Activated naive CD4-positive, alpha-beta T cell treated with anti-CD3 and anti-CD28 coated beads, Interleukin-2, amount 50 U/mL, for 72 hours (primary cell): Measurements from ENCODE around the gene WNT3A. TPM values are rescaled to one million over a fixed set of nuclear protein-coding genes. Genes with fewer than 3 reads are reported as not detected.

Experiments used
- ATAC-seq, 2 donors: fragments of 150-1000 bp; cut with Tn5 transposase; 2 replicates each; pipeline ENCODE4 v1.10.0; 2021; ENCODE audit warnings: mild to moderate bottlenecking in 2 of 2, moderate library complexity in 2 of 2
- DNase-seq, 2 donors: peaks; one replicate each; pipeline ENCODE4 v3.0.0; 2021 to 2022; ENCODE audit warnings: low spot score in 2 of 2
- H3K27ac Mint-ChIP-seq, 2 donors: one replicate each; pipeline ENCODE4 v1.8.0; 2022; ENCODE audit warnings: mild to moderate bottlenecking in 2 of 2, mixed read lengths in 2 of 2
- H3K36me3 Mint-ChIP-seq, 2 donors: one replicate each; pipeline ENCODE4 v1.8.0; 2022; ENCODE audit warnings: mixed read lengths in 2 of 2
- H3K9me3 Mint-ChIP-seq, 2 donors: one replicate each; pipeline ENCODE4 v1.8.0; 2022; ENCODE audit warnings: mixed read lengths in 2 of 2
- total RNA-seq, 2 donors: library from RNA; stranded (reverse); gene quantifications; one replicate each; pipeline ENCODE4 v1.2.3, GENCODE V29; 2022

The WNT3A gene
- total RNA-seq, 2 donors from 2014 or later, result 0.08 TPM; not detected in 1

GRCh38 chr1:228092342-228093049, 85.7 kb downstream of the WNT3A start:
- Mint-ChIP-seq H3K9me3 (peaks cover 8 to 10% of the 10 kb centered on the region in 2 donors), H3K27ac (peak overlapping the region in 1 of 2 donors; percentile 85), H3K36me3 (peaks cover 34 to 58% of the 10 kb centered on the region in 2 donors)
- ATAC-seq (no peak), DNase-seq (no peak)

- peaks cover 34 to 57% of the 10 kb centered on the region in 2 donors for H3K36me3 Mint-ChIP-seq
- no peak for ATAC-seq
- no peak for DNase-seq
- peaks cover 8 to 10% of the 10 kb centered on the region in 2 donors for H3K9me3 Mint-ChIP-seq
- H3K27ac Mint-ChIP-seq, result peak overlapping the region in 1 of 2 donors; percentile 5
These were observed 86.5 kb downstream of the WNT3A start for GRCh38 chr1:228093050-228093906.

GRCh38 chr1:228094432-228095016, 87.7 kb downstream of the WNT3A start:
- peaks cover 8 to 10% of the 10 kb centered on the region in 2 donors for H3K9me3 Mint-ChIP-seq
- ATAC-seq (no peak), DNase-seq (no peak)
- peak overlapping the region in 1 of 2 donors; percentile 51 for H3K27ac Mint-ChIP-seq
- peaks cover 34 to 57% of the 10 kb centered on the region in 2 donors for H3K36me3 Mint-ChIP-seq

GRCh38 chr1:228095161-228095560, 88.4 kb downstream of the WNT3A start:
- Mint-ChIP-seq H3K27ac (peak overlapping the region in 1 of 2 donors; percentile 51), H3K36me3 (peaks cover 34 to 57% of the 10 kb centered on the region in 2 donors), H3K9me3 (peaks cover 8 to 10% of the 10 kb centered on the region in 2 donors)
- no peak for DNase-seq
- no peak for ATAC-seq

- peaks cover 34 to 50% of the 10 kb centered on the region in 2 donors for H3K36me3 Mint-ChIP-seq
- H3K27ac Mint-ChIP-seq, result peak overlapping the region in 1 of 2 donors; percentile 87
- peaks cover 8 to 10% of the 10 kb centered on the region in 2 donors for H3K9me3 Mint-ChIP-seq
- DNase-seq, result no peak
- ATAC-seq, result no peak
These were observed 89.1 kb downstream of the WNT3A start for GRCh38 chr1:228095938-228096337.

- ATAC-seq (no peak), DNase-seq (peak in 1 of 2 donors; percentile 40)
- Mint-ChIP-seq H3K9me3 (peaks cover 8 to 10% of the 10 kb centered on the region in 2 donors), H3K36me3 (peaks cover 30 to 42% of the 10 kb centered on the region in 2 donors), H3K27ac (peak overlapping the region; percentile 28 to 44)
These were observed 89.9 kb downstream of the WNT3A start for GRCh38 chr1:228096416-228097332.

- DNase-seq, result no peak
- no peak for ATAC-seq
- H3K36me3 Mint-ChIP-seq, result peaks cover 23 to 34% of the 10 kb centered on the region in 2 donors
- peak overlapping the region; percentile 28 to 82 for H3K27ac Mint-ChIP-seq
- peaks cover 8 to 10% of the 10 kb centered on the region in 2 donors for H3K9me3 Mint-ChIP-seq
These were observed 90.7 kb downstream of the WNT3A start for GRCh38 chr1:228097333-228098081.

GRCh38 chr1:228098323-228098931, 91.6 kb downstream of the WNT3A start:
- H3K36me3 Mint-ChIP-seq, result peaks cover 24 to 33% of the 10 kb centered on the region in 2 donors
- H3K9me3 Mint-ChIP-seq, result peaks cover 8 to 10% of the 10 kb centered on the region in 2 donors
- DNase-seq (no peak), ATAC-seq (no peak)
- peak overlapping the region in 1 of 2 donors; percentile 82 for H3K27ac Mint-ChIP-seq

- no peak for ATAC-seq
- H3K27ac Mint-ChIP-seq, result peak overlapping the region; percentile 0 to 84
- no peak for DNase-seq
- H3K36me3 Mint-ChIP-seq, result peaks cover 24 to 30% of the 10 kb centered on the region in 2 donors
- peaks cover 4 to 8% of the 10 kb centered on the region in 2 donors for H3K9me3 Mint-ChIP-seq
These were observed 92.5 kb downstream of the WNT3A start for GRCh38 chr1:228099331-228099732.

GRCh38 chr1:228100822-228101613, 94.2 kb downstream of the WNT3A start:
- no peak for DNase-seq
- H3K36me3 Mint-ChIP-seq, result peaks cover 8 to 14% of the 10 kb centered on the region in 2 donors
- no peak for ATAC-seq
- H3K27ac Mint-ChIP-seq, result peak overlapping the region; percentile 4 to 65
- no peaks in the 10 kb centered on the region for H3K9me3 Mint-ChIP-seq

GRCh38 chr1:228101614-228101993, 94.8 kb downstream of the WNT3A start:
- Mint-ChIP-seq H3K9me3 (no peaks in the 10 kb centered on the region), H3K27ac (peak overlapping the region in 1 of 2 donors; percentile 4), H3K36me3 (peaks cover 12 to 16% of the 10 kb centered on the region in 2 donors)
- DNase-seq, result no peak
- ATAC-seq, result no peak

- peak in 1 of 2 donors; percentile 48 for DNase-seq
- Mint-ChIP-seq H3K9me3 (no peaks in the 10 kb centered on the region), H3K36me3 (peaks cover 13 to 20% of the 10 kb centered on the region in 2 donors), H3K27ac (peak overlapping the region in 1 of 2 donors; percentile 98)
- peak; percentile 22 to 49 for ATAC-seq
These were observed 95.4 kb downstream of the WNT3A start for GRCh38 chr1:228101994-228102790.

GRCh38 chr1:228102791-228103620, 96.2 kb downstream of the WNT3A start, which contains the start of gene C1orf35:
TSS of gene C1orf35 (minus strand) at chr1:228103325. CDS start at chr1:228103227, 98 bp downstream.
- peaks cover 13 to 16% of the 10 kb centered on the region in 2 donors for H3K36me3 Mint-ChIP-seq
- ATAC-seq (peak; percentile 86 to 88), DNase-seq (peak; percentile 96)
- peak within 1 kb of the TSS; percentile 95 to 98 for H3K27ac Mint-ChIP-seq
- H3K9me3 Mint-ChIP-seq, result no peaks in the 10 kb centered on the region
